WTC11 (cell line): ENCODE measurements around the gene VIPR2. TPM values are rescaled to one million over a fixed set of nuclear protein-coding genes. Genes with fewer than 3 reads are reported as not detected.

ENCODE experiments used
- ATAC-seq: fragments of 200-7000 bp; cut with Tn5 transposase; 2 replicates; pipeline ENCODE4 v1.10.0; 2021; ENCODE audit warnings: mild to moderate bottlenecking, moderate library complexity
- CTCF ChIA-PET: fragments of 300-600 bp; sonication (Branson Sonifier 250); formaldehyde crosslinking; loops from one replicate; lab custom pipeline; 2021; ENCODE audit warnings: antibody characterized with exemption; lab: Charles Lee
- POLR2A ChIA-PET: fragments of 350-600 bp; sonication (Branson Sonifier 250); formaldehyde crosslinking; loops from one replicate; lab custom pipeline; 2021; ENCODE audit warnings: antibody characterized with exemption; lab: Charles Lee
- DNase-seq: peaks from one replicate; pipeline ENCODE4 v3.0.0; 2021; ENCODE audit warnings: low spot score
- H3K27ac Mint-ChIP-seq: 2 replicates; pipeline ENCODE4 v1.8.0; 2021; ENCODE audit warnings: mixed read lengths
- H3K27me3 Mint-ChIP-seq: 2 replicates; pipeline ENCODE4 v1.8.0; 2021; ENCODE audit warnings: low read depth, mild to moderate bottlenecking, moderate library complexity, mixed read lengths
- H3K36me3 Mint-ChIP-seq: 2 replicates; pipeline ENCODE4 v1.8.0; 2021; ENCODE audit warnings: mixed read lengths
- H3K4me1 Mint-ChIP-seq: 2 replicates; pipeline ENCODE4 v1.8.0; 2022; ENCODE audit warnings: mixed read lengths
- H3K4me3 Mint-ChIP-seq: 2 replicates; pipeline ENCODE4 v1.8.0; 2021; ENCODE audit warnings: mild to moderate bottlenecking, moderate library complexity, mixed read lengths
- H3K9me3 Mint-ChIP-seq: 2 replicates; pipeline ENCODE4 v1.8.0; 2021; ENCODE audit warnings: mixed read lengths
- CREB1 ChIP-seq: sonication (generic); formaldehyde crosslinking; IDR thresholded peaks from 2 replicates; pipeline ENCODE4 v1.8.0; 2023; ENCODE audit warnings: mild to moderate bottlenecking, missing genetic modification reagents
- ETV6 ChIP-seq: sonication (generic); formaldehyde crosslinking; IDR thresholded peaks from 2 replicates; pipeline ENCODE4 v1.8.1; 2022; ENCODE audit warnings: mild to moderate bottlenecking, missing genetic modification reagents
- GABPB1 ChIP-seq: sonication (generic); formaldehyde crosslinking; IDR thresholded peaks from 2 replicates; pipeline ENCODE4 v1.8.1; 2023; ENCODE audit warnings: mild to moderate bottlenecking, missing genetic modification reagents
- KAT7 ChIP-seq: sonication (generic); formaldehyde crosslinking; IDR thresholded peaks from 2 replicates; pipeline ENCODE4 v1.8.1; 2023; ENCODE audit warnings: missing genetic modification reagents, mild to moderate bottlenecking, borderline replicate concordance
- SOX15 ChIP-seq: fragments of 250-450 bp; sonication (Bioruptor Pico); IDR thresholded peaks from 2 replicates; pipeline ENCODE4 v1.9.0; 2021; ENCODE audit warnings: mild to moderate bottlenecking
- total RNA-seq: library from RNA; stranded (reverse); gene quantifications from 3 replicates; pipeline ENCODE4 v1.2.3, GENCODE V29; 2021
- TF ChIP-seq, protein P1 (sequence below): fragments of 250-450 bp; sonication (Bioruptor Pico); IDR thresholded peaks from 2 replicates; pipeline ENCODE4 v1.9.0; 2021; ENCODE audit warnings: mild to moderate bottlenecking, borderline replicate concordance
- TF ChIP-seq, protein P2 (sequence below): fragments of 250-450 bp; sonication (Bioruptor Pico); IDR thresholded peaks from 2 replicates; pipeline ENCODE4 v1.9.0; 2021; ENCODE audit warnings: moderate library complexity, mild to moderate bottlenecking, inconsistent platforms, borderline replicate concordance
- TF ChIP-seq, protein P3 (sequence below): sonication (generic); formaldehyde crosslinking; IDR thresholded peaks from 2 replicates; pipeline ENCODE4 v1.8.1; 2023; ENCODE audit warnings: mild to moderate bottlenecking, missing genetic modification reagents, borderline replicate concordance
- TF ChIP-seq, protein P4 (sequence below): sonication (generic); formaldehyde crosslinking; IDR thresholded peaks from 2 replicates; pipeline ENCODE4 v1.8.1; 2022; ENCODE audit warnings: low read depth, missing genetic modification reagents, borderline replicate concordance

Gene VIPR2
- total RNA-seq, 1 experiment from 2014 or later, result 7.5 TPM

DNA sequence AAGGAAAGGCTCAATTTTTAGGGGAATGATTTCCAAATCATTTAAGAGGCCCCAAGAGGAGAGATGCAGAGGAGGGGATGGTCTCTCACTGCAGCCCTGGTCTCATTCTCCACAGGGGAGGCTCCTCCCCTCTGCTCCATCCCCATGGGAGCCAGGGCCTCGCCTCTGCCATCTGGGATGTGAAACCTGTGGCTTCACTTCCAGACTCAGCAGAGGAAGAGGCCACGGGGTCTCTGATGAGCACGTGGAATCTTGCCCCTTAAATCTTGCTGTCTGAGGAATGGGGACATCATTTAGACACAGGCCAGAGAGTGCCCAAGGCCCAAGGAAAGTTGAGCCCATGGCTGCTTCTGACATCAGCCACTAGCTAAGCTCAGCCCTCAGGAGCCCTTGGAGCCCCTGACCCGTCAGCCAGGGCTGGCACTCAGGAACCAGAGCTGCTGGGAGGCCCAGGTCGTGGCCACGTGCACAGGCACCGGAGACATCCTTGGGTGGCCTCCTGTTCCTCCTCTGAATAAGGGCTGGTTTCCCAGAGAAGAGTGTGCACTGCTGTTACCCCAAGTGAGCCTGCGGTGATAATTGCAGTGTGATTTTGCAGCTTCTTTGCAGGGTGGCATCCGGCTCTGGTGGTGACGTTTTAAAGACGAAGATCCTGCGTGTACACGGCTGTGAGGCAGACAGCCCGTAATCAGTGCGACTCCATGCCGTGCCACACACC, 50.5 kb downstream of the VIPR2 start (continued):
- TF ChIP-seq, protein P1, sequence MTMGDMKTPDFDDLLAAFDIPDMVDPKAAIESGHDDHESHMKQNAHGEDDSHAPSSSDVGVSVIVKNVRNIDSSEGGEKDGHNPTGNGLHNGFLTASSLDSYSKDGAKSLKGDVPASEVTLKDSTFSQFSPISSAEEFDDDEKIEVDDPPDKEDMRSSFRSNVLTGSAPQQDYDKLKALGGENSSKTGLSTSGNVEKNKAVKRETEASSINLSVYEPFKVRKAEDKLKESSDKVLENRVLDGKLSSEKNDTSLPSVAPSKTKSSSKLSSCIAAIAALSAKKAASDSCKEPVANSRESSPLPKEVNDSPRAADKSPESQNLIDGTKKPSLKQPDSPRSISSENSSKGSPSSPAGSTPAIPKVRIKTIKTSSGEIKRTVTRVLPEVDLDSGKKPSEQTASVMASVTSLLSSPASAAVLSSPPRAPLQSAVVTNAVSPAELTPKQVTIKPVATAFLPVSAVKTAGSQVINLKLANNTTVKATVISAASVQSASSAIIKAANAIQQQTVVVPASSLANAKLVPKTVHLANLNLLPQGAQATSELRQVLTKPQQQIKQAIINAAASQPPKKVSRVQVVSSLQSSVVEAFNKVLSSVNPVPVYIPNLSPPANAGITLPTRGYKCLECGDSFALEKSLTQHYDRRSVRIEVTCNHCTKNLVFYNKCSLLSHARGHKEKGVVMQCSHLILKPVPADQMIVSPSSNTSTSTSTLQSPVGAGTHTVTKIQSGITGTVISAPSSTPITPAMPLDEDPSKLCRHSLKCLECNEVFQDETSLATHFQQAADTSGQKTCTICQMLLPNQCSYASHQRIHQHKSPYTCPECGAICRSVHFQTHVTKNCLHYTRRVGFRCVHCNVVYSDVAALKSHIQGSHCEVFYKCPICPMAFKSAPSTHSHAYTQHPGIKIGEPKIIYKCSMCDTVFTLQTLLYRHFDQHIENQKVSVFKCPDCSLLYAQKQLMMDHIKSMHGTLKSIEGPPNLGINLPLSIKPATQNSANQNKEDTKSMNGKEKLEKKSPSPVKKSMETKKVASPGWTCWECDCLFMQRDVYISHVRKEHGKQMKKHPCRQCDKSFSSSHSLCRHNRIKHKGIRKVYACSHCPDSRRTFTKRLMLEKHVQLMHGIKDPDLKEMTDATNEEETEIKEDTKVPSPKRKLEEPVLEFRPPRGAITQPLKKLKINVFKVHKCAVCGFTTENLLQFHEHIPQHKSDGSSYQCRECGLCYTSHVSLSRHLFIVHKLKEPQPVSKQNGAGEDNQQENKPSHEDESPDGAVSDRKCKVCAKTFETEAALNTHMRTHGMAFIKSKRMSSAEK (CRISPR knock-in tag), result no peak
- TF ChIP-seq, protein P2, sequence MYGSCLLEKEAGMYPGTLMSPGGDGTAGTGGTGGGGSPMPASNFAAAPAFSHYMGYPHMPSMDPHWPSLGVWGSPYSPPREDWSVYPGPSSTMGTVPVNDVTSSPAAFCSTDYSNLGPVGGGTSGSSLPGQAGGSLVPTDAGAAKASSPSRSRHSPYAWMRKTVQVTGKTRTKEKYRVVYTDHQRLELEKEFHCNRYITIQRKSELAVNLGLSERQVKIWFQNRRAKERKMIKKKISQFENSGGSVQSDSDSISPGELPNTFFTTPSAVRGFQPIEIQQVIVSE (CRISPR knock-in tag), result no peak
- TF ChIP-seq, protein P3, sequence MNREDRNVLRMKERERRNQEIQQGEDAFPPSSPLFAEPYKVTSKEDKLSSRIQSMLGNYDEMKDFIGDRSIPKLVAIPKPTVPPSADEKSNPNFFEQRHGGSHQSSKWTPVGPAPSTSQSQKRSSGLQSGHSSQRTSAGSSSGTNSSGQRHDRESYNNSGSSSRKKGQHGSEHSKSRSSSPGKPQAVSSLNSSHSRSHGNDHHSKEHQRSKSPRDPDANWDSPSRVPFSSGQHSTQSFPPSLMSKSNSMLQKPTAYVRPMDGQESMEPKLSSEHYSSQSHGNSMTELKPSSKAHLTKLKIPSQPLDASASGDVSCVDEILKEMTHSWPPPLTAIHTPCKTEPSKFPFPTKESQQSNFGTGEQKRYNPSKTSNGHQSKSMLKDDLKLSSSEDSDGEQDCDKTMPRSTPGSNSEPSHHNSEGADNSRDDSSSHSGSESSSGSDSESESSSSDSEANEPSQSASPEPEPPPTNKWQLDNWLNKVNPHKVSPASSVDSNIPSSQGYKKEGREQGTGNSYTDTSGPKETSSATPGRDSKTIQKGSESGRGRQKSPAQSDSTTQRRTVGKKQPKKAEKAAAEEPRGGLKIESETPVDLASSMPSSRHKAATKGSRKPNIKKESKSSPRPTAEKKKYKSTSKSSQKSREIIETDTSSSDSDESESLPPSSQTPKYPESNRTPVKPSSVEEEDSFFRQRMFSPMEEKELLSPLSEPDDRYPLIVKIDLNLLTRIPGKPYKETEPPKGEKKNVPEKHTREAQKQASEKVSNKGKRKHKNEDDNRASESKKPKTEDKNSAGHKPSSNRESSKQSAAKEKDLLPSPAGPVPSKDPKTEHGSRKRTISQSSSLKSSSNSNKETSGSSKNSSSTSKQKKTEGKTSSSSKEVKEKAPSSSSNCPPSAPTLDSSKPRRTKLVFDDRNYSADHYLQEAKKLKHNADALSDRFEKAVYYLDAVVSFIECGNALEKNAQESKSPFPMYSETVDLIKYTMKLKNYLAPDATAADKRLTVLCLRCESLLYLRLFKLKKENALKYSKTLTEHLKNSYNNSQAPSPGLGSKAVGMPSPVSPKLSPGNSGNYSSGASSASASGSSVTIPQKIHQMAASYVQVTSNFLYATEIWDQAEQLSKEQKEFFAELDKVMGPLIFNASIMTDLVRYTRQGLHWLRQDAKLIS, result no peak
- TF ChIP-seq KAT7 (CRISPR knock-in tag) (no peak), SOX15 (CRISPR knock-in tag) (no peak)
- TF ChIP-seq, protein P4, sequence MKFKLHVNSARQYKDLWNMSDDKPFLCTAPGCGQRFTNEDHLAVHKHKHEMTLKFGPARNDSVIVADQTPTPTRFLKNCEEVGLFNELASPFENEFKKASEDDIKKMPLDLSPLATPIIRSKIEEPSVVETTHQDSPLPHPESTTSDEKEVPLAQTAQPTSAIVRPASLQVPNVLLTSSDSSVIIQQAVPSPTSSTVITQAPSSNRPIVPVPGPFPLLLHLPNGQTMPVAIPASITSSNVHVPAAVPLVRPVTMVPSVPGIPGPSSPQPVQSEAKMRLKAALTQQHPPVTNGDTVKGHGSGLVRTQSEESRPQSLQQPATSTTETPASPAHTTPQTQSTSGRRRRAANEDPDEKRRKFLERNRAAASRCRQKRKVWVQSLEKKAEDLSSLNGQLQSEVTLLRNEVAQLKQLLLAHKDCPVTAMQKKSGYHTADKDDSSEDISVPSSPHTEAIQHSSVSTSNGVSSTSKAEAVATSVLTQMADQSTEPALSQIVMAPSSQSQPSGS (CRISPR knock-in tag), result no peak

DNA sequence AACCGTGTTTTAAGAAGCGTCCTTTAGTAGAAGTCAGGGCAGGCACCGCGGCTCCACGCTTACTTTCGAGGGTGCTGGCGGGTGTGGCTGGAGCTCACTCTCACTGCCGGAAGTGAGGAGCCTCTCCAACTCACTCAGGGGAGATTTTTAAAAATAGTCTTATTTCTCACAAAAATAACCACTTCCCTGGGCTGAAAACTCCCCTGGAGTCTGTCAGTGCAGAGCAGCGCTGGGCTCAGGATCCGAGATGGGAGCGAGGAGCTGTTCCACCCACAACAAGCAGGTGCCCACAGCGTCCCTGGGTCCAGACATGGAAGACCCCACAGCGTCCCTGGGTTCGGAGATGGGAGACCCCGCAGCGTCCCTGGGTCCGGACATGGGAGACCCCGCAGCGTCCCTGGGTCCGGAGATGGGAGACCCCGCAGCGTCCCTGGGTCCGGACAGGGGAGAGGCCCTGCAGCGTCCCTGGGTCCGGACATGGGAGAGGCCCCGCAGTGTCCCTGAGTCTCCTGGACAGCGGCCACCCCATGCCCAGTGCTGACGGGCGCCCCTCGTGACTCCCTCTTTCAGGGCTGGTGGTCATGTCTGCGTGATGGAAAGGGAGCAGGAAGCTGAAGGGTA, 51.2 kb downstream of the VIPR2 start:
- no peaks in the 10 kb centered on the region for H3K27me3 Mint-ChIP-seq
- TF ChIP-seq, protein P2 (CRISPR knock-in tag), result no peak
- no peak for TF ChIP-seq CREB1
- no peak for TF ChIP-seq GABPB1 (CRISPR knock-in tag)
- TF ChIP-seq, protein P3, result no peak
- TF ChIP-seq ETV6, result no peak
- no peaks in the 10 kb centered on the region for H3K9me3 Mint-ChIP-seq
- CTCF ChIA-PET, result no interaction called here
- no peak for ATAC-seq
- H3K27ac Mint-ChIP-seq, result no peak overlapping the region
- H3K4me1 Mint-ChIP-seq, result no peaks in the 10 kb centered on the region
- no peak overlapping the region for H3K4me3 Mint-ChIP-seq
- no peaks in the 10 kb centered on the region for H3K36me3 Mint-ChIP-seq
- no peak for DNase-seq
- POLR2A ChIA-PET, result no interaction called here
